Dermis microvascular lymphatic vessel endothelial cell (primary cell): ENCODE results near the gene PCDHA1. TPM values are rescaled to one million over a fixed set of nuclear protein-coding genes. Genes with fewer than 3 reads are reported as not detected.

Source experiments
- DNase-seq, 2 donors: peaks; one replicate each; pipeline versions ENCODE4 v3.0.0 to v3.0.0-alpha.2; 2010; ENCODE audit warnings: low read depth in 2 of 2
- total RNA-seq: library from RNA; depleted of rRNA; stranded (reverse); fragments of >200 nt; gene quantifications from 2 replicates; pipeline ENCODE4 v1.2.1, GENCODE V29; 2014

The PCDHA1 gene
- total RNA-seq, 1 donor from 2014 or later, result not detected

GRCh38 chr5:140986117-140986521 lies 200.2 kb downstream of the PCDHA1 start:
- no peak for DNase-seq

GRCh38 chr5:140988100-140988499 lies 202.2 kb downstream of the PCDHA1 start:
- DNase-seq, result no peak

- DNase-seq, result no peak
These were observed 202.7 kb downstream of the PCDHA1 start for GRCh38 chr5:140988608-140989007.

- DNase-seq, result no peak
These were observed 203.5 kb downstream of the PCDHA1 start for GRCh38 chr5:140989254-140990020.

- DNase-seq, result no peak
These were observed 206.9 kb downstream of the PCDHA1 start for GRCh38 chr5:140992828-140993227.

- no peak for DNase-seq
These were observed 210.1 kb downstream of the PCDHA1 start for GRCh38 chr5:140996060-140996459.

GRCh38 chr5:140998921-140999410 lies 213.0 kb downstream of the PCDHA1 start:
- DNase-seq, result no peak

- no peak for DNase-seq
These were observed 215.5 kb downstream of the PCDHA1 start for GRCh38 chr5:141001446-141001843.

GRCh38 chr5:141001844-141002604 lies 216.1 kb downstream of the PCDHA1 start:
- no peak for DNase-seq

- no peak for DNase-seq
These were observed 216.6 kb downstream of the PCDHA1 start for GRCh38 chr5:141002605-141002965.

- DNase-seq, result no peak
These were observed 217.1 kb downstream of the PCDHA1 start for GRCh38 chr5:141003031-141003430.

GRCh38 chr5:141003791-141004611 lies 218.1 kb downstream of the PCDHA1 start:
- no peak for DNase-seq

- no peak for DNase-seq
These were observed 221.9 kb downstream of the PCDHA1 start for GRCh38 chr5:141007791-141008190.

- DNase-seq, result no peak
These were observed 224.3 kb downstream of the PCDHA1 start for GRCh38 chr5:141010047-141010793.

- no peak for DNase-seq
These were observed 232.0 kb downstream of the PCDHA1 start for GRCh38 chr5:141017943-141018342.

GRCh38 chr5:141022384-141022783 lies 236.4 kb downstream of the PCDHA1 start:
- DNase-seq, result no peak

GRCh38 chr5:141031006-141031405 lies 245.1 kb downstream of the PCDHA1 start:
- no peak for DNase-seq

GRCh38 chr5:141032626-141033025 lies 246.7 kb downstream of the PCDHA1 start:
- DNase-seq, result no peak

GRCh38 chr5:141039061-141039460 lies 253.1 kb downstream of the PCDHA1 start:
- no peak for DNase-seq

GRCh38 chr5:141039517-141039916 lies 253.6 kb downstream of the PCDHA1 start:
- DNase-seq, result no peak

GRCh38 chr5:141040093-141040770 lies 254.3 kb downstream of the PCDHA1 start:
- DNase-seq, result peak in 1 of 2 donors; percentile 6
